Posterior vena cava (tissue), 2 donors: Measurements from ENCODE around the gene A4GALT. TPM values are rescaled to one million over a fixed set of nuclear protein-coding genes. Genes with fewer than 3 reads are reported as not detected.

Source experiments
- DNase-seq: peaks from one replicate; pipeline ENCODE4 v3.0.0-alpha.2; 2020; ENCODE audit warnings: low spot score
- intact Hi-C, 2 donors: fragments of 100-400 bp; cut with DNase I; formaldehyde crosslinking; loops; one replicate each; pipeline versions ENCODE4 v1.14.1 to v1.14.2; 2022 to 2023
- total RNA-seq, 2 donors: library from RNA; stranded (reverse); fragmentation: NEBNext Ultra II Directional; extraction: Animal tissue kit (Norgen Biotek cat#: 25700); gene quantifications; one replicate each; pipeline ENCODE4 v1.2.1, GENCODE V29; 2021
- donor health status: DM: yes; HTN: yes; CAD: no.
- donor health status: DM: yes; HTN: yes; CAD: no.

Gene A4GALT
- total RNA-seq, 2 donors from 2014 or later, result 42.2 to 59.8 TPM

DNA sequence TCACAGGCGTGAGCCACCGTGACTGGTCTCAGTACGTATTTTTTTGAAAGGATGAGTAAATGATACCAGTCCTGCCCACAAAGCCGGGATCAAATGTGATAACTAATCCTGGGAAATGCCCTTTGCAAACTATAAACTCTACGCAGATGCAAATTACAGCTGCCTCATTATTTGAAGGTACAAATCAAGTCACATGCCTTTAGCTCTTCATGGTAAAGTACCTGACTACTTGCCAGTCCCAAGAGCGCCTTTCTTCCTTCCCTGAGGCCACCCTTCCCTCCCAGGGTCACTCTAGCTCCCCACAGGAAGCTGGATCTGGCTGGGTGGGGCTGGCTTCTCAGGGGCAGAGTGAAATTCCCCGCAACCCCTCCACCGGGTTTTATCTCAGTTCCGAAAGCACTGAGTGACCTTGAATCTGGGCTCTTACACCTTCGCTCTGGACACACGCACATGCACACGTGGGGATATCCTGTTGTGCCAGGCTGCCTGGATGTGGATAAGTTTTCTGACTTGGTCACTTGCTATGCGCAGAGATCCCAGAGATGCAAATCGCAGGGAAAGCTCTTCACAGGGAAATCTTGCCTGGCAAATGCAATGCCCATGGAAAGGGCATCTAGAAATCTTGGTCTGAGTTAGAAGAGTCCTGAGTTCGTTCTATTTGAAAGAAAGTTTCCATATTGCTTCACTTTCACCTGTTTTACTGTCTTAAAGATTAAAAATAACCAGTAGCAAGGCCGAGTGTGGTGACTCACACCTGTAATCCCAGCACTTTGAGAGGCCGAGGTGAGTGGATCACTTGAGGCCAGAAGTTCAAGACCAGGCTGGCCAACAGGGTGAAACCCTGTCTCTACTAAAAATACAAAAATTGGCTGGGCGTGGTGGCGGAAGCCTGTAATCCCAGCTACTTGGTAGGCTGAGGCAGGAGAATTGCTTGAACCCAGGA, 8.5 kb downstream of the A4GALT start:
- no peak for DNase-seq
- intact Hi-C loops, result no loop called here

DNA sequence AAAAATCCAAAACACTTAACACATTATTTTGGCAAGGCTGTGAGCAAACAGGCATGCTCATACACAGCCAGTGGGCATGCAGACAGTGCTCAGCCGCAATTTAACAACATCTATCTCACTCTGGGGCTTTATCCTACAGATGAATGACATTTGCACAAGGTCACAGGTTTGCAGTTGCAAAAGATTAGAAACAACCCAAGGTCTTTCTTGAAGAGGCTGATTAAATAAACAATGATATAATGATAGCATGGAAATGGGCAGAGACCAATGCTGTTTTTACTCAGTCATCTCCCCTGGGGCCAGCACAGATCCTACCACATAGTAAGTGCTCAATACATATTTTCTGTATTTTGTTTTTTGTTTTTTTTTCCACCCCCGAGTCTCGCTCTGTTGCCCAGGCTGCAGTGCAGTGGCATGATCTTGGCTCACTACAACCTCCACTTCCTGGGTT, 9.4 kb downstream of the A4GALT start:
- intact Hi-C loops, result no loop called here
- DNase-seq, result no peak

DNA sequence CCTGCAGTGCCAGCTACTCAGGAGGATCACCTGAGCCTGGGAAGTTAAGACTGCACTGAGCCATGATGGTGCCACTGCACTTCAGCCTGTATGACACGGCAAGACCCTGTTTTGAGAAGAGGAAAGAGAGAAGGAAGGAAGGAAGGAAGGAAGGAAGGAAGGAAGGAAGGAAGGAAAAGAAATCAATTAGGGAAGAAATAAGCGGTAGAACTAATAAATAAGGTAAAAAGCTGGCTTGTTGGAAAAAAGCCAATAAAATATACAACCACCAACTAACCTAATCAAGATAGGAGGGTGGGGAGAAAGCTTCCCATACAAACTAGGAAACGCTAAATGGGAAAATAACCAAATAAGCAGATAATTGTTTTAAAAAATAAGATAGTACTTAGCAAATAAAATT, 12.3 kb downstream of the A4GALT start:
- no peak for DNase-seq
- intact Hi-C loops, result no loop called here

DNA sequence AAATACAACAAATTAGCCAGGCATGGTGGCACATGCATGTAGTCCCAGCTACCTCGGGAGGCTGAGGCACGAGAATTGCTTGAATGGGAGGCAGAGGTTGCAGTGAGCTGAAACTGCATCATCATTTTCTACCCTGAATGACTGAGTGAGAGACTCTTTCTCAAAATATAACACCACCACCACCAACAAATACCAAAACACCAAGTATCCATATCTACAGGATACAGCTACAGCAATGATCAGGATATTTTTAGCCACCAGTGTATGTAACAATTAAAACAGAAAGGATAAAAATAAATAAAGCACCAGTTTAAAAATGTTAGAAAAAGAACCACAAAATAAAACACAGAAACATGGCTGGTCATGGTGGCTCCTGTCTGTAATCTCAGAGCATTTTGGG, 13.2 kb downstream of the A4GALT start:
- no peak for DNase-seq
- intact Hi-C loops, result no loop called here

DNA sequence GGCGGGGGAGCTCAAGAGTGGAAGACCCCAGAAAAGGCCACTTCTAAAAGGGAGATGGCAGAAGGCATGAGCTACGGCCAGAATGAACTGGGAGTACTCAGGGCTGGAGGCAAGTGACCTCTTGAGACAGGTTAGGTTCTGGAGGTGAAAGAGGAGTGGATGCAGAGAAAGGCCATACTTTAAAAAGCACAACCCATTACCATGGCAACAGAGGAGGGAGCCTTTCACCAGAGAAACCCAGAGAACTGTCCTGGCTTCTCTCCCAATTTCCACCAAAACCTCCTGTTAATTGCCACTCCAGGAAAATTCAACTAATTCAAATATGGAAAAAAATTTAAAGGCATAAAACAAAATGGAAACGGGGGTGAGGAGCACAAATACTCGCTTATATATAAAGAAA, 15.8 kb downstream of the A4GALT start:
- DNase-seq, result no peak
- intact Hi-C loops, result no loop called here

DNA sequence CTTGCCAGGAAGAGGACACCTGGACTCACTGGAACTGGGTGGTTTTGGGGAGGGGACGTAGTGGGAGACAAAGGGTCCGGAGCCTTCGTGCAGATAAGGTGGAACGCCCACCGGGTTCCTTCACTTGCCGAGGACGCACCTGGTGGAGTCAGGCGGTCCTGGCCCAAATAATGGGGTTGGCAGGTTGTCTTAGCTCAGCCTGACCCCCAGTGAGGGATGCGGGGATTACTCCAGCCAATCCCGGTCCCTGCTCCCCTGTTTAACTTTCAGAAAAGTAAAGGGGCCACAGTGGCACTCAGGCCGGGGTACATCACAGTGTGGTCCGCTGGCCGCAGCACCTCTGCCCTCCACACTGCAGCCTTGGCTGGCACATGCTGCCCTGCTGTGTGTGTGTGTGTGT, 18.0 kb downstream of the A4GALT start:
- DNase-seq, result no peak
- intact Hi-C loops, result no loop called here

DNA sequence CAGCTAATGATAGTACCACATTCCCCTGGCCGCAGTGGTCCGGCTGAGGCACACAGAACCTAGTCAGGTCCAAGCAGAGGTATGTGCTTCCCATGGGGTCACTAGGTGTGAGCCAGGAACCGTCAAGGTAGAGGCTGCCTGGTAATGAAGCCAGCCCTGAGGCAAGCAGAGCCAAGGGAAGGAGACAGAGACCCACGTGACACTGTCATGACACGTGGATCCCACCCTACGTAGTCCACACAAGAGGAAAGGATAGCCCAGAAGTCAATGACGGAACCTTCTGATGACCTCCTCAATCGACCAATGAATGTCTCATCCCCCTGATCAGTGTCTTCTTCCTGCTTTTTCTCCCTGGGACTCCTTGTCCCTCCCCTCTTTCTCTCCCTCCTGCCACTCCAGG, 19.0 kb downstream of the A4GALT start:
- no peak for DNase-seq
- intact Hi-C loops, result no loop called here

DNA sequence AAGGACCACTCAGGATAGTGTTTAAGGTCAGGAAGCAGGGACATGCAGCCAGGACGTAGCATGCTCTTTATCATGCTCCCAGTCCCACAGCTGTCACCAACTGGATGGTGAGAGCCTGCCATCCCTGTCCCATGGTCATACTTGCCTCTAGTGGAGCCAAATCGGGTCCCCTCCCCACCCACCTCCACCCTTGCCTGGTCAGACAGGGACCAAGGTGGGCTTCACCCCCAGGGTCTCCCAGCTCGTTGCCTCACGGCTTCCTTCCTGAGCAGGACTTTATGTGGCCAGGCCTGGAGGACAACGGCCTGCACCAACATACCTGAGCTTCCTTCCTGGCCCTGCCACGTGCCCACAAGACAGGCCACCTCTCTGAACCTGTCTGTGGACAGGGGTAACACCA, 19.8 kb downstream of the A4GALT start:
- no peak for DNase-seq
- intact Hi-C loops, result no loop called here

DNA sequence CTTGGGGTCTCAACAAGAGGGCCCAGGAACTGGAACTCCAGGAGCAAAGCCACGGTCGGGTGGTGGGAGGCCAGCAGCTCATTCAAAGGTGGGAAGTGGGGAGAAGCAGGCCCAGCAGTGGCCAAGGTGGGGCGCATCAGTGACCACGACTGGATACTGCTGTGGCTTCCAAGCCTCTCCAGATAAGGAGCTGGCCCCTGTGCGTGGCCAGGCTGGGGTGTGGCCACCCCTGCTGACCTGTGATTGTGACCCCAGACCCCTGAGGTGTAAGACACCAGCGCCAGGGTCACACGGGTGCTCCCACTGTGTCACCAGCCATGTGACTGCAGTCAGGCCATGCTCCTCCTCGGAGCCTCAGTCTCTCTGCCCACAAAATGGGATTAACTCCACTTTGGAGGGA, 20.3 kb downstream of the A4GALT start:
- no peak for DNase-seq
- intact Hi-C loops, result no loop called here

DNA sequence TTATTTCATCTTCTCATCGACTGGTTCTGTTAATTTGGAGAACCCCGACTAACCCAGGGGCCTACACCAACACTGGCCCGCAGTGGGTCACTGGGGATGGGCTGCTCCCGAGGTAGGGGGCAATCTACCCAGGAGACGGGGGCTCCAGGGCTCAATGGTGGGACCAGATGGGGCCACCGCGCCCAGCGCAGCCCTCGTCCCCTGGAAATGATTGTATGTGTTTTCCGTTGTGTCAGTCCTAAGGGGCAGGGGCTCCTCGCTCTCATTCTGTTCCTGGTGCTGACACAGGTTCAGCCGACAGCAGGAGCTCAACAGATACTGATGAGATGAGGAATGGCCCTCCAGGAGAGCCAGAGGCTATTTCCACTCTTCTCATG, 20.7 kb downstream of the A4GALT start:
- DNase-seq, result no peak
- intact Hi-C loops, result no loop called here

DNA sequence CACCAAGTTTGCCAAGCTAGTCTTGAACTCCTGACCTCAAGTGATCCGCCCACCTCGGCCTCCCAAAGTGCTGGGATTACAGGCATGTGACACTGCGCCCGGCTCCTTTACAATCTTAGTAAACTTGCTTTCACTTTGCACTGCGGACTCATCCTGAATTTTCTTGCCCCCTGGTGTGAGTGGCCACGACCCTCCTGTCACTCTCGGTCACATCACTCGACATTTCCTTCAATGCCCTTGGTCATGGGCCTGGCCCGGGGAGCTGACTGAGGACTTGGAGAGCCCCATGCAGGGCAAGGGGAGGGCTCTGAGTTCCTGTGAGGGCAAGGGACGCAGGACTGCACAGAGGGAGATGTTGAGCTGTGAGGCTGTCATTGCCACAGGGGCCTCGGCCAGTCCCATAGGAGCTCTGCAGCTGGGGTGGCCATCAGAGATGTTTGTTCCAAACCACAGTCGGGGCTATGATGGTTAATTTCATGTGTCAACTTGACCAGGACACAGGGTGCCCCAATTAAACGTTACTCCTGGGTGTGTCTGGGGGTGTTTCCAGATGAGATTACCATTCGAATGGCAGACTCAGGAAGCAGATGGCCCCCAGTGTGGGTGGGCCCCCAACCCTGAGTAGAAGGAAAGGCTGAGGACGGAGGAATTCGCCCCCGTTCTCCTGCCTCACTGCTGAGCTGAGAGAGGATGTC, 21.2 kb downstream of the A4GALT start:
- intact Hi-C loops, result no loop called here
- DNase-seq, result no peak

DNA sequence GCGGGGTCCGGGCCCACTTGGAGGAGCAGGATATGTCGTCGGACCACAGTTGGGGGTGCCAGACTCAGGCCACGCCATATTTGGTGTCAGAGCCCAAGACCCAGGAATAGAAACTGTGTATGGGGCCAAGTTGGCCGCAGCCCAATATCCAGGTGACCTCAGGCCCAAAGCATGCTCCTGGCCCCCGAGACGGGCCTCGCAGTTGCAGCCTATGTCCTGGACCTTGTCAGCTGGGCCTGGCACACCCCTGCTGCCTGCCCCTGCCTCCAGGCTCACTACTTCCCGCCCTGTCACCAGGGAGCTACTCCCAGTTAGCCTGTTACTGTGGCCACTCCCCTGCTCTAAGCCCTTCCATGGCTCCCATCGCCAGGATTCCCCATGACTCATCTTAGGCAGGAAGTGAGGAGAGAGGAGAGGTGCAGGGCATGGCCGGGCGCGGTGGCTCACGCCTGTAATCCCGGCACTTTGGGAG, 23.1 kb downstream of the A4GALT start:
- intact Hi-C loops, result no loop called here
- DNase-seq, result peak; percentile 92

DNA sequence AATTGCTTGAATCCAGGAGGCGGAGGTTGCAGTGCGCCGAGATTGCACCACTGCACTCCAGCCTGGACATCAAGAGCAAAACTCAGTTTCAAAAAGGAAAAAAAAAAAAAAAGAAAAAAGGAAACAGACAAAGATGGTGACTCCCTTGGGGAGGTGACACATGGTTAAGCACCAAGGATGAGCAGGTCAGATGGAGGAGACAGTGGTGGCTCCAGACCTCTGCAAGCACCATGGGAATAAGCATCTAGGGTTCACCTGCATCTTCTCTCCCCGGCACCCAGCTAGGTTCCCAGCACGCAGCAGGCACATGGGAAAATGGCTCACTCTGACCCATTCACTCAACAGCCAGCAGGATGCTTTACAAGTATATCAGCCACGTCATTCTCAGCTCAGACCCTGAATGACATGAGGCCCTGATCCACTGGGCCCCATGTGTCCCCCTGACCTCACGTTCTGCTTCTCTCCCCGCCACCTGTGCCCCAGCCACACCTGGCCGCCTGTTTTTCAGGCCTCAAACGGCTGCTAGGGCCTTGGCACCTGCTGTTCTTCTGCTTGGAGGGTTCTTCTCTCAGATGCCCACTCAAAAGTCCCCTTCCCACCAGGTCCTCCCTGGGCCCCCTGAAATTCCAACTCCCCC, 24.2 kb downstream of the A4GALT start:
- DNase-seq, result no peak
- intact Hi-C loops, result no loop called here

DNA sequence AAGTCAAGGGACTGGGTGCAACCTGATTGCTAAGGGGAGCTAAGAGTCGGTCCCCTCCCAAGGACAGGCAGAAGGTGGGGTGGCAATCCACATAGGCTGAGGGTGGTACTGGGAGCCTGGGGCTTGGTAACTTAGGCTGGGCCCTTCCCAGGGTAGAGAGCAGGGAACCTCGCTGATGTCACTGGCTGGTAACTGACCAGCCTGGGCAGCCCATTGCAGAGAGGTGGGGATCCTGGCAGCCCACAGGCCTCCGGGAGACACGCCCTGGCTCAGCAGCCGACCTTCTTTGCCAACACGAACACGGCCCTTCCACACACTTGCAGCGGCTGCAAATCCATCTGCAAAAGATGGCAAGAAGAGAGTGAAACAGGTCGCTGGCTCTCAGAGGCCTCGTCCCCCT, 25.4 kb downstream of the A4GALT start:
- no peak for DNase-seq
- intact Hi-C loops, result no loop called here

DNA sequence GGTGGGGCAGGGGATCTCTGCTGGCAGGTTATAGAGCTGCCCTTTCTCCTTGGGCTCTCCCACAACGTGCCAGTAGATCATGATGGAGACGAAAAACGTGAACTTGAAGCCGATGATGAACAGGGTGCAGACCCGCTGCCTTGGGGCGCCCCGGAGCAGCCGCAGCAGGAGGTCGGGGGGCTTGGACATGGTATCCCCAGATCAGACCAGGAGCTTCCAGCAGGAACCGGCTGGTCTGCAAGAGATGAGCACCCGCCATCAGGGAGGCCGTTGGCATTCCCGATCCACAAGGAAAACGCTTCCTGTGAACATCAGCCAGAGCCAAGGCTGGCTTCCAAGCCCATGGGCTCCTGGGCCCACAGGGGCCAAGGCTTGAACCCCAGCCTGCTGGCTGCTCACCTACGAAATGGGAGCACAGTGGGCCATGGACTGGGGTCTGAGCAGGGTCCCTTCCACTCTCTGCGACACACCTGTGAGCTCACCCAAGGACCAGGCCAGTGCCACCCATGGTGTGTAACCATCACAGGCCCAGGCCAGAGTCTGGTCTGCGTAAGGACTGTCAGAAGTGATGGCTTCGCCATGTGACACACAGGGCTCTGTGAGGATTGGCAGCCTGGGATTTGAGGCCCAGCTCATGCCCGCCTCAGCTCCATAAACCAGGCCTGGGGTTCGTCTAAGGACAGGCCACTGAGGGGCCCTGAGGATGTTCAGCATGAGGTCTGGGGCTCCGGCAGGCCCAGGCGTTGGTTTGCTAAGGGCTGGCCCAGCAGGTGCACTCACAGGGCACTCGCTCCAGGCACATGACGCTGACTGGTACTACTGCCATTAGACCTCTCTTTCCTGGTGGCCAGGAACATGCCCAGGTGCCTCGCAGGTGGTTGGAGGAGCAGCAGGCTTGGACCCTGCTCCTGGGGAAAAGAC, 26.6 kb downstream of the A4GALT start:
- no peak for DNase-seq
- intact Hi-C loops, result no loop called here

DNA sequence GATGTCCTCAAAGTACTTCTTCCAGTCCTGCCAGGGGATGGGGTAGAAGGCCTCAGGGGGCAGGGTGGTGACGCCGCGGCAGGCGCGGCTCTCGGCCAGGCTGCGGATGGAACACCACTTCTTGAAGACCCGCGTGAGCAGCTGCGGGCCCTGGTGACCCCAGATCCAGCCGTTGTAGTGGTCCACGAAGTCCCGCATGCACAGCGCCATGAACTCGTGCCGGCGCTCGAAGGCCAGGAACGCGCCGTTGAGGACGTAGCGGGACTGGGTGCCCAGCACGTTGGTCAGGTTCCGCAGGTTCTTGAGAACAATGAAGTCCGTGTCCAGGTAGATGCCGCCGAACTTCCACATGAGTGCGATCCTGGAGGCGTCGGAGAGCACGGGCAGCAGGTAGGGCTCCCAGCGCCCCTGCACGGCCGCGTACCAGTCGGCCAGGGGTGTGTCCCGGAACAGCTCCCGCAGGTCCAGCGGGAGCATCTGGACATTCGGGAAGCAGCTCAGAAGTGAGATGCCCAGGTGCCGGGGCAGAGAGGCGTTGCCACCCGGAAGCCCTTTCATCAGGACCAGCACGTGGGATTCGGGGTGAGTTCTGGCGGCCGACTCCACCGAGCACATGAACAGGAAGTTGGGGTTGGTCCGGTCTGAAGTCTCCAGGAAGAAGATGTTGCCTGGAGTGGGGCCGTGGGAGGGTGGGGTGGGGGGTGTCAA, 27.5 kb downstream of the A4GALT start:
- no peak for DNase-seq
- intact Hi-C loops, result no loop called here

DNA sequence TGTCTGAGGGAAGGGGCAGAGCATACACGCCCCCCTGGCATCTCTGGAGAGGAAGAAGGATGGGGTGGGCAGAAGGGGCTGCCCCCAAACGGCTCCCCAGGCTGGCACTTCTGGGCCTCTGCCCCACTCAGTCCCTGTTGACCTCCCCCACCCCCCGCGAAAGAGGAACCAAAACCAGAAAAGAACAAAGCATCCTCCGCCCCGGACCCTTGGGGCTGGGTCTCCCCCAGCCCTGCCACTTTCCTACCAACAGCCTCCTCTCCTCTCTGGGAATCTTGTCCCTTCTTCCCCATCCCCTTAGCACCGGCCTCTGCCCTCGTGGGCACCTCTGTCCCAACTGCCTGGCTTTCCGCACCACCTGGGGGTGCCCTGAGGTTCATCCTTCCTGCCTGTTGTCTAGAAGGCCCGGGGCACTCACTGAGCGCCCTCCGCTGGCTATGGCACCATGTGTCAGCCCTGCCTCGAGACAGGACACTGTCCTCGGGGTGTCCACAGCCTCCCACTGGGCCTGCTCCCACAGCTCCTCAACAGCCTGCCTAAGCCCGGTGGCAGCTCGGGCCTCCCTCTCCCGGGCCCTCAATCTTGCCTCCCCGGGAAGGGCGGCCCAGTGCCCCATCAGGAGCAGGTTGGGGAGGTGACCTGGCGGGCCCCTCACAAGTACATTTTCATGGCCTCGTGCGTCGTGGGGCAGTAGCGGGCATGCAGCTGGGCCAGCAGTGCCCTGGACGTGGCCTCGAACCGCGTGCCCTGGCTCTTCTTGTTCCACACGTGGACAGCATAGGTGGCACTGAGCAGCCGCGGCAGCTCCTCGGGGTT, 28.2 kb downstream of the A4GALT start:
- intact Hi-C loops, result no loop called here
- no peak for DNase-seq

DNA sequence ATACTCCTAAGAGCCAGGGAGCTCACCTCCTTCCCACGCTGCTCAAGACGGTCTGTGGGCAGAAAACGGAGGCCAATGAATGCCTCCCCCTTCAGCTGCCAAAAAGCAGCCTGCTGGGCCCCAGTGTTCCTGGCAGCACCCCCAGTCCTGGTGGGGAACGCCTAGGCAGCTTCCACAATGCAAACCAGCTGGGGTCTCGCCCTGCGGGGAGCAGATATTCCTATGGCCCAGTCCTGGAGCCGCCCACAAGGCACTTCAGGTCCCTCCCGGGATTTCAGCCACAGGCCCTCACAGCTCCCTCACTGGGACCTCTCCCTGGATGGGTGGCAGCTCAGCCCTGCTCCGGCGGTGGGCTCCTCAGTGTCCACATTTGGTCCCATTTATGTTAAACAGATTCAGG, 29.2 kb downstream of the A4GALT start:
- intact Hi-C loops, result no loop called here
- DNase-seq, result no peak
